ENCODE measurements around the gene BAHCC1.

The BAHCC1 gene

DNA sequence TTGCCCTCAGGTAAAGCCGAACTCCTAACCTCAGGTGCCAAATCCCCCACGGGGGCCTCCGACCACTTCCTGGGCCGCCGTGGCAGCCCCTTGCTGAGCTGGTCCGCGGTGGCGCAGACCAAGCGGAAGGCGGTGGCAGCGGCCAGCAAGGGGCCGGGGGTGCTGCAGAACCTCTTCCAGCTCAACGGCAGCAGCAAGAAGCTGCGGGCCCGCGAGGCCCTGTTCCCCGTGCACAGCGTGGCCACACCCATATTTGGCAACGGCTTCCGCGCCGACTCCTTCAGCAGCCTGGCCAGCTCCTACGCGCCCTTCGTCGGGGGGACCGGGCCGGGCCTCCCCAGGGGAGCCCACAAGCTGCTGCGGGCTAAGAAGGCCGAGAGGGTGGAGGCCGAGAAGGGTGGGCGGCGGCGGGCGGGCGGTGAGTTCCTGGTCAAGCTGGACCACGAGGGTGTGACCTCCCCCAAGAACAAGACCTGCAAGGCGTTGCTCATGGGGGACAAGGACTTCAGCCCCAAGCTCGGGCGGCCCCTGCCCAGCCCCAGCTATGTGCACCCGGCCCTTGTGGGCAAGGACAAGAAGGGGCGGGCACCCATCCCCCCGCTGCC, 65.7 kb downstream of the BAHCC1 start:
- no peak for TF ChIP-seq ARNTL (CRISPR knock-in tag; IDR thresholded peaks at IDR 0.05; ENCODE audit: borderline replicate concordance, low read depth)
- TF ChIP-seq ZNF8 (CRISPR knock-in tag; IDR thresholded peaks at IDR 0.05) = no peak
- TF ChIP-seq, protein P1, sequence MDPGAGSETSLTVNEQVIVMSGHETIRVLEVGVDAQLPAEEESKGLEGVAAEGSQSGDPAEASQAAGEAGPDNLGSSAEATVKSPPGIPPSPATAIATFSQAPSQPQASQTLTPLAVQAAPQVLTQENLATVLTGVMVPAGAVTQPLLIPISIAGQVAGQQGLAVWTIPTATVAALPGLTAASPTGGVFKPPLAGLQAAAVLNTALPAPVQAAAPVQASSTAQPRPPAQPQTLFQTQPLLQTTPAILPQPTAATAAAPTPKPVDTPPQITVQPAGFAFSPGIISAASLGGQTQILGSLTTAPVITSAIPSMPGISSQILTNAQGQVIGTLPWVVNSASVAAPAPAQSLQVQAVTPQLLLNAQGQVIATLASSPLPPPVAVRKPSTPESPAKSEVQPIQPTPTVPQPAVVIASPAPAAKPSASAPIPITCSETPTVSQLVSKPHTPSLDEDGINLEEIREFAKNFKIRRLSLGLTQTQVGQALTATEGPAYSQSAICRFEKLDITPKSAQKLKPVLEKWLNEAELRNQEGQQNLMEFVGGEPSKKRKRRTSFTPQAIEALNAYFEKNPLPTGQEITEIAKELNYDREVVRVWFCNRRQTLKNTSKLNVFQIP (CRISPR knock-in tag; IDR thresholded peaks at IDR 0.05; ENCODE audit: borderline replicate concordance, low read depth) = no peak
- TF ChIP-seq, protein P2, sequence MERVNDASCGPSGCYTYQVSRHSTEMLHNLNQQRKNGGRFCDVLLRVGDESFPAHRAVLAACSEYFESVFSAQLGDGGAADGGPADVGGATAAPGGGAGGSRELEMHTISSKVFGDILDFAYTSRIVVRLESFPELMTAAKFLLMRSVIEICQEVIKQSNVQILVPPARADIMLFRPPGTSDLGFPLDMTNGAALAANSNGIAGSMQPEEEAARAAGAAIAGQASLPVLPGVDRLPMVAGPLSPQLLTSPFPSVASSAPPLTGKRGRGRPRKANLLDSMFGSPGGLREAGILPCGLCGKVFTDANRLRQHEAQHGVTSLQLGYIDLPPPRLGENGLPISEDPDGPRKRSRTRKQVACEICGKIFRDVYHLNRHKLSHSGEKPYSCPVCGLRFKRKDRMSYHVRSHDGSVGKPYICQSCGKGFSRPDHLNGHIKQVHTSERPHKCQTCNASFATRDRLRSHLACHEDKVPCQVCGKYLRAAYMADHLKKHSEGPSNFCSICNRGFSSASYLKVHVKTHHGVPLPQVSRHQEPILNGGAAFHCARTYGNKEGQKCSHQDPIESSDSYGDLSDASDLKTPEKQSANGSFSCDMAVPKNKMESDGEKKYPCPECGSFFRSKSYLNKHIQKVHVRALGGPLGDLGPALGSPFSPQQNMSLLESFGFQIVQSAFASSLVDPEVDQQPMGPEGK (CRISPR knock-in tag; IDR thresholded peaks at IDR 0.05; ENCODE audit: borderline replicate concordance) = no peak
- no peak for TF ChIP-seq ZNF565 (CRISPR knock-in tag; conservative IDR thresholded peaks at IDR 0.05; ENCODE audit: low read depth)
- TF ChIP-seq ZFP3 (CRISPR knock-in tag; IDR thresholded peaks at IDR 0.05) = no peak
- TF ChIP-seq TOX (CRISPR knock-in tag; IDR thresholded peaks at IDR 0.05; ENCODE audit: borderline replicate concordance) = no peak
- TF ChIP-seq ESRRG (CRISPR knock-in tag; IDR thresholded peaks at IDR 0.05) = no peak
- no peak for TF ChIP-seq CSDC2 (CRISPR knock-in tag; IDR thresholded peaks at IDR 0.05)
- TF ChIP-seq, protein P3, sequence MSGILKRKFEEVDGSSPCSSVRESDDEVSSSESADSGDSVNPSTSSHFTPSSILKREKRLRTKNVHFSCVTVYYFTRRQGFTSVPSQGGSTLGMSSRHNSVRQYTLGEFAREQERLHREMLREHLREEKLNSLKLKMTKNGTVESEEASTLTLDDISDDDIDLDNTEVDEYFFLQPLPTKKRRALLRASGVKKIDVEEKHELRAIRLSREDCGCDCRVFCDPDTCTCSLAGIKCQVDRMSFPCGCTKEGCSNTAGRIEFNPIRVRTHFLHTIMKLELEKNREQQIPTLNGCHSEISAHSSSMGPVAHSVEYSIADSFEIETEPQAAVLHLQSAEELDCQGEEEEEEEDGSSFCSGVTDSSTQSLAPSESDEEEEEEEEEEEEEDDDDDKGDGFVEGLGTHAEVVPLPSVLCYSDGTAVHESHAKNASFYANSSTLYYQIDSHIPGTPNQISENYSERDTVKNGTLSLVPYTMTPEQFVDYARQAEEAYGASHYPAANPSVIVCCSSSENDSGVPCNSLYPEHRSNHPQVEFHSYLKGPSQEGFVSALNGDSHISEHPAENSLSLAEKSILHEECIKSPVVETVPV (CRISPR knock-in tag; IDR thresholded peaks at IDR 0.05) = no peak
- no peak for TF ChIP-seq ISL1 (CRISPR knock-in tag; IDR thresholded peaks at IDR 0.05)
- TF ChIP-seq BACH2 (CRISPR knock-in tag; IDR thresholded peaks at IDR 0.05; ENCODE audit: borderline replicate concordance) = no peak
- no peak for TF ChIP-seq ZFP30 (CRISPR knock-in tag; IDR thresholded peaks at IDR 0.05)
- no peak for ATAC-seq

DNA sequence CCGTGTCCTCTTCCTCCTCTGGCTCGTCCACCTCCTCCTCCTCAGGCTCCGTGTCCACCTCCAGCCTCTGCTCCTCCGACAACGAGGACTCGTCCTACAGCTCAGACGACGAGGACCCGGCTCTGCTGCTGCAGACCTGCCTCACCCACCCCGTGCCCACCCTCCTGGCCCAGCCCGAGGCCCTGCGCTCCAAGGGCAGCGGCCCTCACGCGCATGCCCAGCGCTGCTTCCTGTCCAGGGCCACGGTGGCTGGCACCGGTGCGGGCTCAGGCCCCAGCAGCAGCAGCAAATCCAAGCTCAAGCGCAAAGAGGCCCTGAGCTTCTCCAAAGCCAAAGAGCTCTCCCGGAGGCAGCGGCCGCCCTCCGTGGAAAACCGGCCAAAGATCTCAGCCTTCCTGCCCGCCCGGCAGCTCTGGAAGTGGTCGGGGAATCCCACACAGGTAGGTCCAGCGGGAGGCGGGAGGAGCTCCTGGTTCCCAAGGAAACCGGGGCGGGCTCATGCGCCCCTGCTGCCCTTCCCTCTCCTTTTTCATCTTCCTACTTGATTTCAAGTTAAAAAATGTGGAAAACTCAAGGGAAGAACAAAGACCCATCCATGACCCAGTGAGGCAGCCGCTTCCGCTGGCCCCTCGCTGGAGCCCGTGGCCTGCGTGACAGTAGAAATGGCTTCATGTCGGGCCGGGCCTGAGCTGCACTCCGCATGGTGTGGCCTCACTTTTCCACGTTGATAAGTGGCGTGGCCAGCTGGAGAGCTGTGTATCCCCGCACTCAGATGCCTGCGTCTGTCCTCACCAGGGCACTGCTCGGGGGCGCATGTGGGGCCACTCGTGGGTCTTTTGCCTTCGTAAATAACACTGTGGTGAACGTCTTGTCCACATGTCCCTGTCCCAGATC, 66.6 kb downstream of the BAHCC1 start:
- TF ChIP-seq TOX (CRISPR knock-in tag; IDR thresholded peaks at IDR 0.05; ENCODE audit: borderline replicate concordance) = no peak
- TF ChIP-seq RARB (CRISPR knock-in tag; IDR thresholded peaks at IDR 0.05) = no peak
- no peak for TF ChIP-seq SNAI2 (CRISPR knock-in tag; IDR thresholded peaks at IDR 0.05)
- TF ChIP-seq BACH2 (CRISPR knock-in tag; IDR thresholded peaks at IDR 0.05; ENCODE audit: borderline replicate concordance) = no peak
- TF ChIP-seq ISL1 (CRISPR knock-in tag; IDR thresholded peaks at IDR 0.05) = no peak
- no peak for TF ChIP-seq PPARA (CRISPR knock-in tag; IDR thresholded peaks at IDR 0.05; ENCODE audit: borderline replicate concordance)
- TF ChIP-seq ESRRG (CRISPR knock-in tag; IDR thresholded peaks at IDR 0.05) = no peak
- TF ChIP-seq ZC3H10 (CRISPR knock-in tag; IDR thresholded peaks at IDR 0.05) = no peak
- TF ChIP-seq ZNF8 (CRISPR knock-in tag; IDR thresholded peaks at IDR 0.05) = no peak
- no peak for TF ChIP-seq OSR1 (CRISPR knock-in tag; IDR thresholded peaks at IDR 0.05)
- TF ChIP-seq, protein P3 (CRISPR knock-in tag; IDR thresholded peaks at IDR 0.05) = no peak
- TF ChIP-seq ZFP3 (CRISPR knock-in tag; IDR thresholded peaks at IDR 0.05) = no peak
- TF ChIP-seq, protein P4, sequence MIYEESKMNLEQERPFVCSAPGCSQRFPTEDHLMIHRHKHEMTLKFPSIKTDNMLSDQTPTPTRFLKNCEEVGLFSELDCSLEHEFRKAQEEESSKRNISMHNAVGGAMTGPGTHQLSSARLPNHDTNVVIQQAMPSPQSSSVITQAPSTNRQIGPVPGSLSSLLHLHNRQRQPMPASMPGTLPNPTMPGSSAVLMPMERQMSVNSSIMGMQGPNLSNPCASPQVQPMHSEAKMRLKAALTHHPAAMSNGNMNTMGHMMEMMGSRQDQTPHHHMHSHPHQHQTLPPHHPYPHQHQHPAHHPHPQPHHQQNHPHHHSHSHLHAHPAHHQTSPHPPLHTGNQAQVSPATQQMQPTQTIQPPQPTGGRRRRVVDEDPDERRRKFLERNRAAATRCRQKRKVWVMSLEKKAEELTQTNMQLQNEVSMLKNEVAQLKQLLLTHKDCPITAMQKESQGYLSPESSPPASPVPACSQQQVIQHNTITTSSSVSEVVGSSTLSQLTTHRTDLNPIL (CRISPR knock-in tag; IDR thresholded peaks at IDR 0.05; ENCODE audit: low read depth) = no peak
- no peak for TF ChIP-seq GLIS3 (CRISPR knock-in tag; IDR thresholded peaks at IDR 0.05)
- no peak for TF ChIP-seq ZFP30 (CRISPR knock-in tag; IDR thresholded peaks at IDR 0.05)
- no peak for ATAC-seq

Measured in SK-N-SH treated with all-trans-retinoic acid at 6 μM for 48 hours (cell line).